Loucy (cell line): ENCODE measurements around the gene RUNX1.

Experiments
- H2AFZ ChIP-seq: fragments of 200-600 bp; sonication (generic); 2 replicates; pipeline ENCODE4 v1.6.0; 2016; ENCODE audit warnings: antibody characterized with exemption, mild to moderate bottlenecking, low read length, moderate library complexity
- H3F3A ChIP-seq: fragments of 200-600 bp; 2 replicates; pipeline ENCODE4 v1.6.0; 2016; ENCODE audit warnings: antibody characterized with exemption, low read depth, mild to moderate bottlenecking
- H3K27me3 ChIP-seq: fragments of 200-600 bp; sonication (generic); 2 replicates; pipeline ENCODE4 v1.6.1; 2014; ENCODE audit warnings: low read length, mild to moderate bottlenecking; ENCODE audit not compliant: insufficient read depth, poor library complexity, severe bottlenecking
- H3K36me3 ChIP-seq: fragments of 200-600 bp; sonication (generic); 2 replicates; pipeline ENCODE4 v1.6.1; 2016; ENCODE audit warnings: low read length; ENCODE audit not compliant: insufficient read depth
- H3K4me1 ChIP-seq: fragments of 200-600 bp; sonication (generic); 2 replicates; pipeline ENCODE4 v1.5.1; 2014; ENCODE audit warnings: low read length, mild to moderate bottlenecking; ENCODE audit not compliant: insufficient read depth, poor library complexity, severe bottlenecking
- H3K4me2 ChIP-seq: fragments of 200-600 bp; sonication (generic); 2 replicates; pipeline ENCODE4 v1.6.0; 2014; ENCODE audit warnings: antibody characterized with exemption, low read length, low read depth, mild to moderate bottlenecking; ENCODE audit not compliant: poor library complexity, severe bottlenecking
- H3K4me3 ChIP-seq: fragments of 200-600 bp; sonication (generic); 2 replicates; pipeline ENCODE4 v1.5.1; 2014; ENCODE audit warnings: low read length, mild to moderate bottlenecking, mixed read lengths; ENCODE audit not compliant: poor library complexity, severe bottlenecking
- H3K79me2 ChIP-seq: fragments of 200-600 bp; sonication (generic); 2 replicates; pipeline ENCODE4 v1.6.1; 2014; ENCODE audit warnings: low read length; ENCODE audit not compliant: insufficient read depth
- H3K9ac ChIP-seq: fragments of 200-600 bp; sonication (generic); 2 replicates; pipeline ENCODE4 v1.6.0; 2014; ENCODE audit warnings: mild to moderate bottlenecking, low read depth, low read length, moderate library complexity; ENCODE audit not compliant: poor library complexity, severe bottlenecking
- H3K9me2 ChIP-seq: fragments of 200-600 bp; sonication (generic); replicated peaks from 2 replicates; pipeline ENCODE4 v1.6.1; 2016; ENCODE audit warnings: low read depth, low read length, mixed read lengths
- H3K9me3 ChIP-seq: fragments of 200-600 bp; sonication (generic); 2 replicates; pipeline ENCODE4 v1.6.1; 2014; ENCODE audit warnings: mild to moderate bottlenecking, antibody characterized with exemption, low read length, low read depth; ENCODE audit not compliant: insufficient read depth
- H4K20me1 ChIP-seq: fragments of 200-600 bp; sonication (generic); 2 replicates; pipeline ENCODE4 v1.6.0; 2014; ENCODE audit warnings: antibody characterized with exemption, low read length, mild to moderate bottlenecking; ENCODE audit not compliant: insufficient read depth, poor library complexity, severe bottlenecking
- EZH2phosphoT487 ChIP-seq: fragments of 200-600 bp; IDR thresholded peaks from 2 replicates; pipeline ENCODE4 v1.6.1; 2018; ENCODE audit warnings: antibody characterized with exemption, mild to moderate bottlenecking, moderate library complexity, borderline replicate concordance
- TF ChIP-seq, protein P1 (sequence below): fragments of 200-600 bp; sonication (generic); conservative IDR thresholded peaks from 2 replicates; pipeline ENCODE4 v1.5.1; 2014; ENCODE audit warnings: mild to moderate bottlenecking, antibody characterized with exemption, low read length

The RUNX1 gene

DNA sequence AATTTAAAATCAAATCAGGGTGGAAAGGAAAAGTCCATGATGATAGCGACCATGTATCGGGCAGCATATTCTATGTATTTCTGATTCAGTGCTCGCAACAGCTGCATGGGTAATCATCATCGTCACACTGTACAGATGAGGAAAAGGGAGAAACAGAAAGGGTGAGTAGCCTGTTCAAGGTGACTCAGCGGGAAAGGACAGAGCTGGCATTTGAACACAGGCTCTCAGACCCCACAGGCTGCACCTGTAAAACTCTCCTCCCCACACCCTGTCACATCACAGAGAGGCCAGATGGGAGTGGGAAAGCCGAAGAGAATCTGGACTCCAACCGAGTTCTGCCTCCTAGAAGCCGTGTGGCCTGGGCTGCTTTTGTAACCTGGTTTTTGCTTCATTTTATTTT, 14.0 kb downstream of the RUNX1 start:
- H3K79me2 ChIP-seq: peaks cover 100% of the 10 kb centered on the region
- no peaks in the 10 kb centered on the region for H3K27me3 ChIP-seq
- peaks cover 86% of the 10 kb centered on the region for H3K4me1 ChIP-seq
- H4K20me1 ChIP-seq: peaks cover 95% of the 10 kb centered on the region
- no peaks in the 10 kb centered on the region for H3K9me2 ChIP-seq
- H2AFZ ChIP-seq: no peak overlapping the region
- H3K4me2 ChIP-seq: peak overlapping the region; percentile 24
- no peaks in the 10 kb centered on the region for H3K9me3 ChIP-seq
- H3F3A ChIP-seq: no peaks in the 10 kb centered on the region
- peaks cover 88% of the 10 kb centered on the region for H3K36me3 ChIP-seq
- H3K4me3 ChIP-seq: no peak overlapping the region
- TF ChIP-seq, protein P1, sequence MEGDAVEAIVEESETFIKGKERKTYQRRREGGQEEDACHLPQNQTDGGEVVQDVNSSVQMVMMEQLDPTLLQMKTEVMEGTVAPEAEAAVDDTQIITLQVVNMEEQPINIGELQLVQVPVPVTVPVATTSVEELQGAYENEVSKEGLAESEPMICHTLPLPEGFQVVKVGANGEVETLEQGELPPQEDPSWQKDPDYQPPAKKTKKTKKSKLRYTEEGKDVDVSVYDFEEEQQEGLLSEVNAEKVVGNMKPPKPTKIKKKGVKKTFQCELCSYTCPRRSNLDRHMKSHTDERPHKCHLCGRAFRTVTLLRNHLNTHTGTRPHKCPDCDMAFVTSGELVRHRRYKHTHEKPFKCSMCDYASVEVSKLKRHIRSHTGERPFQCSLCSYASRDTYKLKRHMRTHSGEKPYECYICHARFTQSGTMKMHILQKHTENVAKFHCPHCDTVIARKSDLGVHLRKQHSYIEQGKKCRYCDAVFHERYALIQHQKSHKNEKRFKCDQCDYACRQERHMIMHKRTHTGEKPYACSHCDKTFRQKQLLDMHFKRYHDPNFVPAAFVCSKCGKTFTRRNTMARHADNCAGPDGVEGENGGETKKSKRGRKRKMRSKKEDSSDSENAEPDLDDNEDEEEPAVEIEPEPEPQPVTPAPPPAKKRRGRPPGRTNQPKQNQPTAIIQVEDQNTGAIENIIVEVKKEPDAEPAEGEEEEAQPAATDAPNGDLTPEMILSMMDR: no peak
- TF ChIP-seq EZH2phosphoT487: no peak
- H3K9ac ChIP-seq: no peak overlapping the region

DNA sequence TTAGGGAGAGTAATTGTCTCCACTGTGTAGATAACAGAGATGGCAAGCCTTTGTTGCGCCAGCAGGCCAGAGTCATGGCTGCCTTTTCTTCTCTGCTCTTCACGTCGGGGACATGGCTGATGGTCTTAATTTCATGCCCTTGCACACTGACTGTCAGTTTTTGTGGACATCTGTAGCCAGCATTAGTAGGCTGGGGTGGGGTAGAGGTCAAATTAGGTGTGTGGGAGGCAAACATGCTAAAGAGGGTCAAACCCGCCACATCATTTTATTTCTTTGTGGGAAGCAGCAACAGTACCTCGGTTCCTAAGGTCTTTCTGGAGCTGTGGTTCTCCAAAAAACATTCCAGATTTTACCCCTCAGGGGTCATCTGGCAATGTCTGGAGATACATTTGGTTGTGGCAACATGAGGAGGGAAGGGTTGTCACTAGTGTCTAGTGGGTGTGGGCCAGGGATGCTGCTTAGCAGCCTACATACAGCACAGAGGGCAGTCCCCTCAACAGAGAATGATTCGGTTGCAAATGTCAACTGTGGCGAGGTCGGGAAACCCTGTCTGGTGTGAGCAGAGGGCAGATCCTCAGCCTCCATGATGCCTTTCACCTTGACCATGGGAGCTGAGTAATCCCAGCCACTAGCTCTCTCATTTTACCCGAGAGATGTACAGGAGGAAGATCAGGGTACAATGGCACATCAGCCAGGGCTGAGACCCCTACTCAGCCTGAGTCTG, 14.7 kb downstream of the RUNX1 start:
- Histone ChIP-seq H3K9me2 (no peaks in the 10 kb centered on the region), H3K79me2 (peaks cover 100% of the 10 kb centered on the region), H3F3A (no peaks in the 10 kb centered on the region), H3K9me3 (no peaks in the 10 kb centered on the region), H3K4me2 (peak overlapping the region; percentile 24), H3K4me1 (peaks cover 84% of the 10 kb centered on the region), H3K4me3 (no peak overlapping the region), H4K20me1 (peaks cover 88% of the 10 kb centered on the region), H3K27me3 (no peaks in the 10 kb centered on the region), H3K36me3 (peaks cover 93% of the 10 kb centered on the region), H3K9ac (no peak overlapping the region), H2AFZ (no peak overlapping the region)
- TF ChIP-seq, protein P1: no peak
- TF ChIP-seq EZH2phosphoT487: no peak

- Histone ChIP-seq H3K4me3 (no peak overlapping the region), H3K4me2 (peak overlapping the region; percentile 6), H3K4me1 (peaks cover 85% of the 10 kb centered on the region), H3K79me2 (peaks cover 100% of the 10 kb centered on the region), H3K9ac (no peak overlapping the region), H3K27me3 (no peaks in the 10 kb centered on the region), H3K9me2 (no peaks in the 10 kb centered on the region), H3F3A (peaks cover 11% of the 10 kb centered on the region), H4K20me1 (peaks cover 71% of the 10 kb centered on the region), H3K36me3 (peaks cover 86% of the 10 kb centered on the region), H2AFZ (no peak overlapping the region), H3K9me3 (no peaks in the 10 kb centered on the region)
- TF ChIP-seq, protein P1: no peak
- no peak for TF ChIP-seq EZH2phosphoT487
Measured at GRCh38 chr21:35032474-35033263, 16.4 kb downstream of the RUNX1 start.
